Vagina (tissue), 2 donors: ENCODE data around the gene THAP2.

Experiments
- CTCF ChIP-seq, 3 experiments: fragments of 450-650 bp in 2 of 3; fragments of 200-600 bp in 1 of 3; sonication (generic) in 1 of 3; IDR thresholded peaks; one replicate each; pipeline ENCODE4 v1.5.1; 2017 to 2019; ENCODE audit warnings: antibody characterized with exemption in 3 of 3, mild to moderate bottlenecking in 2 of 3, moderate library complexity in 2 of 3
- POLR2A ChIP-seq, 2 donors: fragments of 450-650 bp; IDR thresholded peaks; one replicate each; pipeline ENCODE4 v1.6.1; 2017; ENCODE audit warnings: antibody characterized with exemption in 2 of 2, mild to moderate bottlenecking in 2 of 2, moderate library complexity in 2 of 2

DNA sequence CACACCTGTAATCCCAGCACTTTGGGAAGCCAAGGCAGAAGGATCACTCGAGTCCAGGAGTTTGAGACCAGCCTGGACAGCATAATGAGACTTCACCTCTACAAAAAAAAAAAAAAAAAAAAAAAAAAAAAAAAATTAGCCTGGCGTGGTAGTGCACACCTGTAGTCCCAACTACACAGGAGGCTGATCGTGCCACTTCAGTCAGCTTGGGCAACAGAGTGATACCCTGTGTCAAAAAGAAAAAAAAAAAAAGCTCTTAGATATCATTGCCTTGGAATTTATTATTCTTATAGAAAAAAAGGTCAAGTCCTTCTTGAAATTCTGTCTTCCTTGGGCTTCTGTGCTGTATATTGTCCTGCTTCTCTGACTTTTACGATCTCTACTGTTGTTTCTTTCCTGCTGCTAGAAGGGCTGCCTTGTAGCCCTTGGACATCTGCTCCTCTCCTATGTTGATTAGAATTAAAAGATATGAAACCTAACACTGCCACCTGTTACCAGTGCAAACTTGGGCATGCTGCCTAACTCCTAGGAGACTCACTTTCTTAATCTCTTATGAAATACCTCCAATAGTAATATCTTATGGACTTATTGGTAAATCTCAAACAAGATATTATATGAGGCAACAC is 27.5 kb downstream of the THAP2 start:
- no peak for TF ChIP-seq POLR2A (IDR thresholded peaks at IDR 0.05)
- TF ChIP-seq CTCF (IDR thresholded peaks at IDR 0.05): no peak
